Measurements from ENCODE around the gene METTL13.

DNA sequence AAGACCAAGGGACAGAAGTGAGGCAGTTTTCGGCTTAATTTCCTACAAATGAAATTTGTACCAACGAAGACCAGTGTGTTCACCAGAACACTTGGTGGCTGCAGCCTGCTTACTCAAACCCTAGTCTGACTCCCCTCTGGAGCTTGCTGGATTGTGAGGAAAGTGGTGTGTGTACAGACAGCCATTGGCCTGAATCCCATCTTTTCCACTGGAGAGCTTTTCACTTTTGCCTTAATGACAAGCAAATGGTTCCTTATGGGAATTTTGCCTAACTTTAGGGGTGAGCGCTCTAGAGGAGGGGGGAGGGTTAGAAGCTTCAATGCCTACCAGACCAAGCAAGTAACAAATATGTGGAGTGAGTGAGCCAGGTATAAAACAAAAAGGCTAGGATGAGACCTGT is 17.3 kb downstream of the METTL13 start:
- TF ChIP-seq, protein P1, sequence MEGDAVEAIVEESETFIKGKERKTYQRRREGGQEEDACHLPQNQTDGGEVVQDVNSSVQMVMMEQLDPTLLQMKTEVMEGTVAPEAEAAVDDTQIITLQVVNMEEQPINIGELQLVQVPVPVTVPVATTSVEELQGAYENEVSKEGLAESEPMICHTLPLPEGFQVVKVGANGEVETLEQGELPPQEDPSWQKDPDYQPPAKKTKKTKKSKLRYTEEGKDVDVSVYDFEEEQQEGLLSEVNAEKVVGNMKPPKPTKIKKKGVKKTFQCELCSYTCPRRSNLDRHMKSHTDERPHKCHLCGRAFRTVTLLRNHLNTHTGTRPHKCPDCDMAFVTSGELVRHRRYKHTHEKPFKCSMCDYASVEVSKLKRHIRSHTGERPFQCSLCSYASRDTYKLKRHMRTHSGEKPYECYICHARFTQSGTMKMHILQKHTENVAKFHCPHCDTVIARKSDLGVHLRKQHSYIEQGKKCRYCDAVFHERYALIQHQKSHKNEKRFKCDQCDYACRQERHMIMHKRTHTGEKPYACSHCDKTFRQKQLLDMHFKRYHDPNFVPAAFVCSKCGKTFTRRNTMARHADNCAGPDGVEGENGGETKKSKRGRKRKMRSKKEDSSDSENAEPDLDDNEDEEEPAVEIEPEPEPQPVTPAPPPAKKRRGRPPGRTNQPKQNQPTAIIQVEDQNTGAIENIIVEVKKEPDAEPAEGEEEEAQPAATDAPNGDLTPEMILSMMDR (IDR thresholded peaks at IDR 0.05; ENCODE audit: low read depth, low read length, poor library complexity, severe bottlenecking), result no peak
- no peak for TF ChIP-seq EZH2phosphoT487 (IDR thresholded peaks at IDR 0.05; ENCODE audit: borderline replicate concordance, low read length)
